ENCODE data around the gene TBC1D22A.

Gene TBC1D22A

GRCh38 chr22:46835693-46836092 lies 73.2 kb downstream of the TBC1D22A start:
- no peak for DNase-seq (ENCODE audit: low read depth in 2 of 2)

DNA sequence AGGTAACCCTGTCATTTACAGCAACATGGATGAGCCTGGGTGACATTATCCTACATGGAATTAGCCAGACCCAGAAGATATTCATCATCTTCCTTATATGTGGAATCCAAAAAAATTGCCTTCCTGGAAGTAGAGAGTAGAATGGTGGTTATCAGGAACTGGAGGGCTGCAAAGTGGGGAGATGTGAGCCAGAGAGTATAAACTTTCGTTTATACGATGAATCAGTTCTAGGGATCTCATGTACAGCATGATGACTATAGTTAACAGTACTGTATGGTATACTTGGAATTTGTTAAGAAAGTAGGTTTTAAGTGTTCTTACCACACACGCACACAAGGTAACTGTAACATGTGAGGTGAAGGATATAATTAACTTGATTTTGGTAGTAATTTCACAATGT lies 79.1 kb downstream of the TBC1D22A start:
- no peak for DNase-seq (ENCODE audit: low read depth in 2 of 2)

DNA sequence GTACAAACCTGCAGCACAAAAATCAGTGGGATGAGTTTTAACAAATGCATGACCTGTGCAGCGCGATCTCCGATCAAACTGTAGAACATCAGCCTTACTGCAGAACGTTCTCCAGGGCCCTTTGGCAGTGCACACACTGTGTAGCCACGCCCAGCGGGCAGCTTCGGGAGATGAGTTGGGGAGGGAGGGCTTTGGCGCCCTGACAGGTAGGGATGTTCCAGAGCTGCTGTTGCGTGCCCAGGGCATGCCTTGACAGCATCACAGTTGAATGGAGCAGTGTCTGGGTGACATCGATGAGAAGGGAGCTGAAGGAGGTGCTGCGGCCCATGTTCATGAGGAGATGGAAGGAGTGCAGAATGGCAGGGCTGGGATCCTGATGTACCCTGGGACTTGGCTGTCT lies 80.2 kb downstream of the TBC1D22A start:
- no peak for DNase-seq (ENCODE audit: low read depth in 2 of 2)

GRCh38 chr22:46843821-46844255 lies 81.4 kb downstream of the TBC1D22A start:
- no peak for DNase-seq (ENCODE audit: low read depth in 2 of 2)

DNA sequence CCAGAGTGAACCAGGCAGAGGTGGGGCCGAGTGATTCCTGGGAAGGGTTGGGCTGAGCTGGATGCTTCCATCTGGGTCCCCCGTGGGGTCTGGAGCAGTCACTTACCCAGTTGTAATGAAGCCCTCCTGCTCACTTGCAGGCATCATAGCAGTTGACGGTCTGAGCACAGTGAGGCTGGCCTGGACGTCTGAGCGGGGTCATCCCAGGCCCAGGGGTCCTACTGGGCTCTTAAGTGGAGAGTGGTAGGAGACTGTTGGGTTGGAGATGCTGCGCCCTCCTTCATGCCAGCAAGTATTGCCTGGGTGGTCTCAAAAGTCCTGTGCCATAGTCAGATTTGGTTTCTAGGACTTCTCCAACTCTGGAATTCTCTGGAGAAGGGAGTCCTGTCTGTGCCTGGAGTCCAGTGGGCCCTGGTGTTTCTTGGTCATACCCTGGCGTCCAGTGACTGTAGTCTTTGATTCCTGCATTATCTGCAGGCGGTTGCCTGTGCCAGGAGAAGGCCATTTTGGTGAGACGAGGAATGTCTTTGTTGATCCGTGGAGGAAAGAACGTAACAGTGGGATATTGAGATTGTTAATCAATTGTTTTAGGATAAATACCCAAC lies 82.3 kb downstream of the TBC1D22A start:
- DNase-seq (ENCODE audit: low read depth in 2 of 2): no peak

GRCh38 chr22:46845296-46846149 lies 83.1 kb downstream of the TBC1D22A start:
- peak in 1 of 2 experiments; percentile 54 for DNase-seq (ENCODE audit: low read depth in 2 of 2)

DNA sequence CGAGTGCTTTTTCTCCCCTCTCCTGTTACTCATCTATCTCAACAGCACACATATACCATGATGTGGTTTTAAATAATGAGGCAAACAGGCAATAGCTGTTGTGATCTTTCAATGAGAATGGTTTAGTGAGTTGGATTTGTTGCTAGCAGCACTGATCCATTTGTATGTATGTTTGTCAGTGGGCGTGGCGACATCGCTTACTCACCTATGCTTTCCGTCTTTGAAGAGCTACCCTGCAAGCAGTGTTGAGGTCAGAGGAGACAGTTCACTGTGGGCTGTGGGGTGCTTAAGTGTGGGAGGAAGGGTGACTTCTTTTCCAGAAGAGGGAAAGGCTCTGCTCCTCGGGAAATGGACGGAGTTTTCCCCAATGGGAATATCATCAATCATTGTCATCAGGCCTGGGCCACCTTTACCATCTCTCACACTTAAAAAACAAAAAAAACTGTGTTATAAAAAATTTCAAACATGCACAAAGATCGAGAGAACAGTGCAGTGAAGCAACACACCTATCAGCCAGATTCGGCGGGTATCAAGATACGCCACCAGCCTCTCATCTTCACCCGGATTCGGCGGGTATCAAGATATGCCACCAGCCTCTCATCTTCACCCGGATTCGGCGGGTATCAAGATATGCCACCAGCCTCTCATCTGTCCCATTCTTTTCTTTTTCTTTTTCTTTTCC lies 83.8 kb downstream of the TBC1D22A start:
- no peak for DNase-seq (ENCODE audit: low read depth in 2 of 2)

DNA sequence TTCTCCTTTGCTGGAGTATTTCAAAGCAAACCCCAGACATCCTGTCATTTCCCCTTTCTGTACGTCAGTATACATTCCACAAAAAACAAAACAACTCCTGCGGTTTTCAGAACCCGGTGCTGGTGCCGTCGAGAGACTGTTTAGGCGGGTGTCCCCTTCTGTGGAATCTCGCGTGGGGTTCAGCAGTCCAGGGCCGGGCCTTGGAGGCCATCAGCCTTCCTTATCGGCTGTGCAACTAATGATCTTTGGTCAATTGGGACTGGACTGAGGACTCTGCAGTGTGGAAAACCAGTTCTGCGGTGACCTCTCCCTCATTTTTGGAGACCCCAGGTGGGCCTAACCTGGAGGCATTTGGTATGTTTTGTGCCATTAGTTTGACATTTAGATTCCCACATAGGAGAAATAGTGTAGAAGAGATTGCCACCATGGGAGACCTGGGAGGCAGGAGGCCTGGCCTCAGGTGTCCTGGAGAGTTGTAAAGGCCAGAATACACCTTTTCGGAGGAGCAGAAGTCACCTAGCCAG lies 84.4 kb downstream of the TBC1D22A start:
- no peak for DNase-seq (ENCODE audit: low read depth in 2 of 2)

DNA sequence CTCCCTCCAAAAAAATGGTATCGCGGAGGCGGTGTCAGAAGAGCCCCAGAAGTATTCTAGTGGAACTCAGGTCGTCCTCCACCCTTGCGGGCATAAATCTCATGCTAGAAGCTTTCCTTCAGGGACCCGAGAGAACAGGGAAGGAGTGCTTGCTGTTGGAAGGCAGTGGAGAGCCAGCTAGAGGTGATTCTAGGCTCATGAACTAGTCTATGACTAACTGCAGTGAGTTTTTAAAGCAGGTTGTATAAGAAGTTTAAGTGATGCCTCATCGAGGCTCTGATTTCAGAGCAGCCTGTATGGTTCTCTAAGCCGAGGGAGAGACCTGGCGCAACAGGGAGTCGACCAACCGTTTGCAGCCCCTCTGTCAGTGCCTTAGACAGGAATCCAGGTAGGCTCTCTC lies 85.7 kb downstream of the TBC1D22A start:
- DNase-seq (ENCODE audit: low read depth in 2 of 2): no peak

- no peak for DNase-seq (ENCODE audit: low read depth in 2 of 2)
Observed at GRCh38 chr22:46849101-46849500, 86.7 kb downstream of the TBC1D22A start.

- DNase-seq (ENCODE audit: low read depth in 2 of 2): no peak
Observed at GRCh38 chr22:46849951-46850350, 87.5 kb downstream of the TBC1D22A start.

DNA sequence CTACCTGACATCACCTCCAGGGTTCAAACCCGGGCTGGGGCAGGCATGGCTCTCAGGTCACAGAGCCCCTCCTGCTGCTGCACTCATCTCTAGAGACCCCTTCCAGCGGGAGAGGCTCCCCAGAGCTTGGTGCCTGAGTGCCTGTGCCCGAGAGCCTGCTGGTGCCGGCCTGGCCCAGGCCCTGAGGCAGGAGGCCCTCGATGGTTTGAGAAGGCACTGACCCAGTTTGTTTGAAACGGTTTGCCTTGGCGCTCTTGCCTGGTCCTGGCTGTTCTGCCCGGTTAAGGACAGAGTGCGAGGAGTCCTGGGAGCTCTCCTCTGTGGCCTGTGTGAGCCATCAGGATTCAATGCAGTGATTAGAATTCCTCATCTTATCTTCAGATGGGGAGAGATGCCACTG lies 88.9 kb downstream of the TBC1D22A start:
- DNase-seq (ENCODE audit: low read depth in 2 of 2): no peak

- no peak for DNase-seq (ENCODE audit: low read depth in 2 of 2)
Observed at GRCh38 chr22:46851941-46852340, 89.5 kb downstream of the TBC1D22A start.

DNA sequence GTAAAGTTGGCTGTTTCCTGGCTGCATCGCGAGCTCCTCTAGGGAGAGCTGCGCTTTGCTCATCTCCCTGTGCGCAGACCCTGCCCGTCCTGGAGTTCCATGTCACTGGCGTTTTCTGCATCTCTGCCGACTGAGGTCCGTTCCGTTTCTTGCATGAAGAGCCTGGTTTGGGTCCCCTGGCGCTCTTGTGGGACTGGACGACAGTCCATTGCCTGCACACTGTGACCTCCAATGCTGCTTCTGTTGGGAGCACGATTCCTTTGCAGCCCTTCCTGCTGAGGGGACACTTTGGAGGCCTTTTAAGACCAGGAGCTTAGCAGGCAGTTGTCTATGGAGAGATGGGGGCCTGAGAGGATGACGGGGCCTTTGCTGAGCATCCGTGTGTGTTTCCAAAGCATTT lies 90.3 kb downstream of the TBC1D22A start:
- DNase-seq (ENCODE audit: low read depth in 2 of 2): no peak

GRCh38 chr22:46853191-46853590 lies 90.7 kb downstream of the TBC1D22A start:
- DNase-seq (ENCODE audit: low read depth in 2 of 2): no peak

DNA sequence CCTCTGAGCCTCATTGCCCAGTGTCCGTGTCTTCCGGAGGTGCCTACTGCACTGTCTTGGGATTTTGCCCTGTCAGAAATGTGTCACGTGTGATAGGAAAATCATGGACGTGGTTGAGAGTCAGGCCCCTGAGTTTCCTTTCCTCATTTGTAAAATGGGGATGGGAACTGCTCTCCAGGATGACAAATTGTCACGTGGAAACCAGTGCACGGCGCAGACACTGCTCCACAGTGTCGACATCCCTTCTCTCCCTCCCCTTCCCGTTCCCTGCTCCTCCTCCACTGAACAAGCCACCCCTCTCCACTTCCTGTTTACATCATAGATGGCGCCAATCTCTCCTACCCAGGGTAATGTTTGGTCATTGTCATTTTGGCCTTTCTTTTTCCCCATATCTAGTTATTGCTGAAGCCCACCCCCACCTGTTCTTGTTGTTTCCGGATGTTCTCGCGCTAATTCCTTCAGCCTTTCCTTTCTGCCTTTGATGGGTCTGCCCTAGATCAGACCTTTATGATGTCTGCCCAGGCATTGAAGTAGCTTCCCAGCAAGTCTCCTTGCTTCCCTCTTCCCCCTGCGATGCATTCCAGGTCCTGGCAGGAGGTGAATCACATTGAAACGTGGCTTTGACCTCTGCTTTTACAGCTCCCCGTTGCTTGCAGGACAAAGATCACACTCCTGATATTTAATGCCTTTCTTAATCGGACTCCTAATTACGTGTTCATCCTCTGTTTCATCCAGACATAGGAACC lies 91.8 kb downstream of the TBC1D22A start:
- DNase-seq (ENCODE audit: low read depth in 2 of 2): no peak

- no peak for DNase-seq (ENCODE audit: low read depth in 2 of 2)
Observed at GRCh38 chr22:46855681-46856080, 93.2 kb downstream of the TBC1D22A start.

DNA sequence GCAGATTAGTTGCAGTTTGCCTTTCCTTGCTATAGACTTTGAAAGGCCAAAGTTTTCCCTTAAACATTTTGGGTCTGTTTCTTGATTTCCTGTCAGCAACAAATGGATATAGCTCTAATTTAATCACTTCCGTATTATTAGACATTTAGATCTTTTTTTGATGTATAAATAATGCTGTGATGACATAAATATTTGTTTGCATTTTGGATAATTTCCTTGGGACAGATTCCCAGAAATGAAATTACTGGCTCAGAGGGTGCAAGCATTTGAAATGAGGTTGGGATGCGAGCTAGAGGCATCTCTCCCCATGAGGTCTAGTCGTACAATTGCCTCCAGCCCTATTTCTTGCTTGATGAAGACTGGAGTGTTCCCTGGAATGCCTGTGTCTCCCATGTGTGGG lies 94.2 kb downstream of the TBC1D22A start:
- DNase-seq (ENCODE audit: low read depth in 2 of 2): no peak

DNA sequence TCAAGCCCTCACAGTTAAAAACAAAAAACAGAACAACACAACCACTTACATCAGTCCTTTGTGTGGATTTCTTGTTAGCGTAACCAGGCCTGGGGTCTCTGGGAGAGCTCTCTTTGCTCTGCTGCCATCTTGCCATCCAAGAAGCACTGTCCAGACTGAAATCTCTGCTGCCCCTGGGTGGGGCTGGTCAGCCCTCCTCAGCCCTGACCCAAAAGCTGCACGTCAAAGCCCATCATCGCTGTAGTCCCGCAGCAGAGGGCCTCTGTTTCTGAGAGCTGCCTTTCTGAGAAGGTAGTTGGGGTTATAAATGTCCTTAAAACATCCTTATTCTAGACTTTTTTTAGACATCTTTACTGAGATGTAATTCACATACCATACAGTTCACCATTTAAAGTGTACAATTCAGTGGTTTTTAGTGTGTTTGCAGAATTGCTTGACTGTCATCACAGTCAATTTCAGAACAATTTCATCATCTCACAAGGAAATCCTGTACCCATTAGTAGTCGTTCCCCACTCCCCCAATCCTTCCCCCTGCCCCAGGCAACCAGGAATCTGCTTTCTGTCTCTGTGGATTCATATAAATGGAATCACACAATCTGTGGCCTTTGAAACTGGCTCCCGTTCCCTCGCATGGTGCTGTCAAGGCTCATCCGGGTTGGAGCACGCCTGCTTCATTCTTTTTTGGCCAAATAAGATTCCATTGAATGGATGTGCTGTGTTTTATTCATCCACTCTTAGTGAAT lies 94.9 kb downstream of the TBC1D22A start:
- peak in 1 of 2 experiments; percentile 13 for DNase-seq (ENCODE audit: low read depth in 2 of 2)

DNA sequence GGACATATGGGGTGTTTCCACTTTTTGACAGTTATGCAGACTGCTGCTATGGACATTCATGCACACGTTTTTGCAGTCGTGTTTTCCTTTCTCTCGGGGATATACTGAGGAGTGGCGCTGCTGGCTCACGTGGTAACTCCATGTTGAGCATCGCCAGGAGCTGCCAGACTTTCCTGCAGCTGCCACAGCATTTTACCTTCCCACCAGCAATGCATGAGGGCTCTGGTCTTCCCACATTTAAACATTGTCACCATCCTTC lies 95.4 kb downstream of the TBC1D22A start:
- DNase-seq (ENCODE audit: low read depth in 2 of 2): no peak

GRCh38 chr22:46858181-46858771 lies 95.8 kb downstream of the TBC1D22A start:
- no peak for DNase-seq (ENCODE audit: low read depth in 2 of 2)

Data from fibroblast of skin of left quadriceps (primary cell).